Measurements from ENCODE around the gene PDE1A.
"Not testable (repeated sequence)": the region's sequence is repeated elsewhere in the genome, so short reads cannot be mapped to it uniquely, and the experiment has no call there.

PDE1A gene

DNA sequence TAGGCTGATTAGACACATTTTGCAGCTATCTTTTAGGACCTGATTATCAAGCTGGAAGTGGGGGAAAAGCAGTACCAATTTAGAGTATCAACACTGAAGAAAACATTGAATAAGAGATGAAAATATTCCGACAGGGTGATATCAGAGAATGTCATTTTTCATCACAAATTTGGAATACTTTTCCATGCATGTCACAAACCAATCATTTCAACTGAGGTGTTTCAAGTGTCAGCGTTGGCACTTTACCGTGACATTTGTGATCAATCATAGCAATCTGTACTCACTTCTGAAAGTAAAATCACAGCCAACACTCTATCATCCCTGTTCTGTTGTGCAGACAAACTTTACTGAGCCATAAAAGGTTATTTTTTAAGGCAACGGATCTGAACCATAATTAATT lies 75.4 kb downstream of the PDE1A start:
- no peak for DNase-seq

DNA sequence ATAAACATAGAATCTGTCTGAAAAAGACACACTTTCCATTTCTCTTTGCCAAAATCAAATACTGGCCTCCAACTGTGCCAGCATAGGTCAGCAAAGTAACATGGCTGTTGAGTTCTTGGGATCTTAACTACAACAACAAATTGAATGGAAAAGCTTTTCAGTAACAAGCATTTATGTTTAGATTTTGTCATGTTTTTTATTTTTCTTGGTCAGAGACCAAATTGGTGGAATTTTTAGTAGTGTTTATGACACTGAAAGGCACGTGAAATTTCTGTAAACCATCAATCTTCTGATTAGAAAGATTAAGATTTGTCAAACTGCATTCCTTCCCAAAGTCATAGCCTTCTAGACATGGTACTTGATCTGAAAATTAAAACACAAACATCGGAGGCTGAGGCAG lies 77.6 kb downstream of the PDE1A start:
- no peak for DNase-seq

DNA sequence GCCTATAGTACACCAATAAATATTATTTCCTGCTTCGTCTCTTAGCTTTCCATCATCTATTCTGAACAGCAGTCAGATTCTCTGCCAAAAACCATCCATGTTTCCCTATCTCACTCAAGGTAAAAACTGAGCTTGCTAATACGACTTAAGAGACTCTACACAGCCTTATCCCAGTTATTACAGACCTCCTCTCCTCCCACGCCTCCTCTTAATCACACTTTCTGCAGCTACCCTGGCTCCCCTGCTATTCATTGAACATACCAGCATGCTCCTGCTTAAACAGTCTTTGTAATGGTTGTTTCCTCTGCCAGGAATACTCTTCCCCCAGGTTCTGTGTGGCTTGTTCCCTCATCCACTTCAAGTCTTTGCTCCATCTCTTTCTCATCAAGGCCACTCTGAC lies 81.5 kb downstream of the PDE1A start:
- DNase-seq = no peak

DNA sequence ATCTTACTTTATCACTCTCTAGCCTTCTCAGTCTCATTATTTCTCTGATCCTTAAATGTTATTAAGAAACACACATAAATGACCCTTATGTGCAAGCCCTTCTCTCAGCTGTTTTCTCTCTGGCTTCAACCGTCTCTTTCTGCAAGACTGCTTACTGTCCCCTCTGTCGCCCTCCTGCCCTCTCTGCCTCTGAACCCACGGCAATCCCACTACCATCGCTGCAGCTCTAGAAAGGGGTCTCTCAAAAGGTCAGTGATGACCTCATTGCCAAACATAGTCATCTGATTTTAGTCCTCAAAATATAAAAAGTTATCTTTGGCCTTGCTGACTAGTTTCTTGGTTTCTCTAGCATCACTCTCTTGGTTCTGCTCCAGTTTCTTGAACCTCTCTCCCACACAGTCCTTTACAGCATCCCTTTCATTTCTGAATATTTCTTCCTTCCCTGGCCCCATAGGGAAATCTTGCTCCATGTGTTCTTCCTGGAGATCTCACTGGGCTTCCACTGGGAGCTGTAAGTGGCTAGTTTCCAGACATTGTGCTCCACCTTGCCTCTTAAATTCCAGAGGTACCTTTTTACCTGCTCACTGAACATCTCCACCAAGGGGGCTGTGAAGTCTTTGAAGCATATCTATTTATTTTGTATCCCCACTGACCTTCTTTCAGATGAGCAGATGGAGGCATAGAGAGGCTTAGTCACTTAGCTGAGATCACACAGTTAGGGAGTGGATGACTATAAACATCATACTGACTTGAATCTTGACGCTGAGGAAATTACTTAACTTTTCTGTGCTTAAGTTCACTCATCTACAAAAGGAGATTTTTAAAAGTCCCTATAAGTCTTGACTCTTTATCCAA lies 96.2 kb downstream of the PDE1A start:
- no peak for DNase-seq

DNA sequence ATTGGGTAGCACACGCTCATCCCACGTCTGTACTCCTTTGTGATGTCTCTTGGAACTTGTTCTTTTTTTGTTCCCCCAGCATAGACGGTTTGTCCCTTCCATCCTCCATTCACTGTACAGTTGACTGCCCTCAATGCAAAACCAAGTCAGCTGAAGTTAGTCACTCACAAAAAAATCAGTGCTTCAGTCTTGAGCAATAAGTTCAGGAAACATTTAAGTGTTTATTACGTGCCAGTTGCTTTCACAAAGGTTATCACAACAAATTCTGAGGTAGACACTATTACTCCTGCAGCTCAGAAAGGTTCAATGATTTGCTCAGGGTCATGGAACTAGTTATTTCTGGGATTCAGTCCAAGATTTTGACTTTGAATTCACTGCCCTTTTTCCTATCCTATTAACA lies 102.2 kb downstream of the PDE1A start:
- no peak for DNase-seq

DNA sequence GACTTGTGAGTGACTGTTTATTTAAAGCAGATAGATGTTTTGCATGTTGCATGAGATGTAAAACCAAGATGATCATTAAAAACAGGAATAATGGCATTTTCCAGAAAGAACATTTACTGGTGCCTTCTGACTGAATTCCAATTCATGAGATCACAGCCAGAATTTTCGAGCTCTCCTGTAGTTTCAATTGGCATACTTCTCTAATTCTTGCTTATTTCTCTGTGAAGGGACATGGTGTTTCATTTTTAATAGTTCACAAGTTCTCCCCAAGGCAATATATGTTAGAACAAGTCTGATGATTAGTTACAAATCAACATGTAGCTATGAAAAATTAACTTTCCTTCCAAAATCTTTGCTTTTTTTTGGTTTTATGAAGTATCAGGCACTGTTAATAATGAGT lies 105.7 kb downstream of the PDE1A start:
- DNase-seq = no peak

DNA sequence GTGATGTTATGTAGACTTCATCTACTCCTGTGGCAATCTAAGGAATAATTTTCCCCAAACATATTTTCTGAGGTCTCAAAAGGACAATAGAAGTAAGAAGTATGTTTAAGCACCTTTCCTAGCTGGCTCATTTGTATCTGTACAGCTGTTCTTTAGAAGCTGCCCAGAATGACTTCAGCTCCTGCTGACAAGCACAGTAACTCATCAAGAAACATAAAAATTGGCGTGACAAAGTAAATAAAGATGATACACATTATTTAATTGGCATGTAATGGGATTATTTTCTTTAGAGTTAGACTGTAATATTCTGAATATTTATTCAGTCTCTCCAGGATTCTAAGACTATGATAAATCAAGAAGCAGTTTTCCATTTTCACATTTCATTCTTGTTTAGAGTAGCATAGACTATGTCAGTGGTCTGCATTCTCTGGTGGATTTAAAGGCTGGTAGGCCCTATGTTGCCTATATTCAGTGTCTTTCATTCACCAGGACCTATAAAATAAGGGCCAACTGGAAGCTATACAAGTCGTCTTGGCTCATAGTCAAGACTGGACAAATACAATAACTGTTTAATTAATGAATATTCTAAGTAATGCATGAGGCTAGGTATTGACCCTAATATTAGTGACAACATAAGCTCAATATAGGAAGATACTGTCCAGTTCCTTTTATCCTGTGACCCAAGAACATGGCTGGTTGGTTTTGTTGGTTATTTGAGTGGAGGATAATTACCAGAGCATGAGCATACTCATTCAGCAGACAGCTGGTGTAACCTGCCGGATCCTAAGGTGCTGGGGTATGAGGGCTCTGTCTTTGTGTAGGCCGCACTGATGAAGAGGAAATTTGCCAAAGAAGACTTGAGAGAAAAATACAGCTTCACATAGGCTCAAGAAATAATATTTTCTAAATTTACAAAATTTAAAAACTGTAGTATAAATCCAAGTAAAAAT lies 107.0 kb downstream of the PDE1A start:
- no peak for DNase-seq

DNA sequence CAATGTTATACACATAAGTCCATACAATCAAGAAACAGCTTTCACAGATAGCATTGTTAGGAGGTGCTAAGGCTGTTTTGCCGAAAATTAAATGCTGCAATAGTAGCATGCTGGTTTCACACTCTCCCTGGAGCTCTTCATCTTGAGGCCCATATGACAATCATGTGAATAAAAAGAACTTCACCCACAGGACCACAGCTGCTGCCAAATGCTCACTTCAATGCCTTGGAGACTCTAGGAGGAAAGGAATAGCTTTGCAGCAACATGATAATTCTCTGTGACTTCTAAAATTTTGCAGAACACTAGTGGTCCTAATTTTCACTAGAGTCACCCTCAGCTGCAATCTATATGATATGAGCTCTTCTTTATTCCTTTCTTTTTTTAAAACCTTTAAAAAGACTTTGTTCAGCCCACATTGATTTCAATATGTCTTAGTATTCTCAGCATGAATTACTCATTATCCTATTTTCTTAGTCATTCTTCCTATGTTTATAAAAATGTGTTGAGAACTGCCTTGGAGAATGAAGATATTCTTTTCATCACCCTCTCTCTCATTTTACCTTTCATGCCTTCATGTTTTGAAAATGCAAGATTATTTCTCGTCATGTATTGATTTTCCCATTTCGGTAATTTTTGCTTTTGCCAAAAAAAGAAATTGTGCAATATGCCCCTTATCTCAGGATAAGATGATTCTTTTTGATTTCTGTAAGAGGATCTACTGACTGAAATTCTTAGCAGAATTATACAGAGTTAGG lies 108.2 kb downstream of the PDE1A start:
- DNase-seq = no peak

DNA sequence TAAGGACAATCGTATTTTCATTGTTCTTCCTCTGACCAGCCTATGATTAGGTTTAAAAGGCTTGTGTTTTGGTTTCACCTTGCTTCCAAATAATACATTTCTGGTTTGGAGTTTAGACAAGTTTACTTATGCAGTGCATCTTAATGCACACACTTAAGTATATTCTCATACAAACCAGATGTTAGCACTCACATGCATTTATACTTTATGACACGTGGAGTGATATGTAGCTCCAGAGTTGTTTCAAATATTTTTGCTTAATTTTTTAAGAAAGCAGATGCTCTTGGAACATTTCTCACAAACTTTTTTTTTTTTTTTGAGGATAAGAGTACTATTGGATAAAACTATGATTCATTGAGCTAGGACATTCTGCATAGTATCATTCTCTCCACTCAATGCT lies 109.9 kb downstream of the PDE1A start:
- no peak for DNase-seq

DNA sequence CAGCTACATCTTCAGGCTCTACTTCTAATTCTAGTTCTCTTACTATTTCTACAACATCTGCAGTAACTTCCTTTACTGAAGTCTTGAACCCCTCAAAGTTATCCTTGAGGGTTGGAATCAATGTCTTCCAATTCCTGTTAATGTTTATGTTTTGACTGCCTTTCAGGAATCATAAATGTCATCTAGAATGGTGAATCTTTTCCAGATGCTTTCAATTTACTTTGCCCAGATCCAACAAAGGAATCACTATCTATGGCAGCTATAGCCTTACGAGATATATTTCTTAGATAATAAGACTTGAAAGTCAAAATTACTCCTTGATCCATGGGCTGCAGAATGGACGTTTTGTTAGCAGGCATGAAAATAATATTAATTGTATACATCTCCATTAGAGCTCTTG lies 123.9 kb downstream of the PDE1A start:
- DNase-seq = no peak

DNA sequence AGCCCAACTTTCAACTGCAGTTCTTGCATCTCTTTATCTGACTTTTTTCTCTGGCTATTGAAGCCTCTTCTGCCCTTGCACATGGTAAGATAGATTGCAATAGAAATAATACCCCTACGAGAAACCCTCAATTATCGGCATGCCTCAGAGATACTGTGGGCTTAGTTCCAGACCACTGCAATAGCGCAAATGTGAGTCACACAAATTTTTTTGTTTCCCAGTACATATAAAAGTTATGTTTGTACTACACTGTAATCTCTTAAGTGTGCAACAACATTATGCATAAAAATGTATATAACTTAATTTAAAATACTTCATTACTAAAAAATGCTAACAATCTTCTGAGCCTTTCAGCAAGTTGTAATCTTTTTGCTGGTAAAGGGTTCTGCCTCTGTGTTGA lies 124.7 kb downstream of the PDE1A start:
- DNase-seq = no peak

DNA sequence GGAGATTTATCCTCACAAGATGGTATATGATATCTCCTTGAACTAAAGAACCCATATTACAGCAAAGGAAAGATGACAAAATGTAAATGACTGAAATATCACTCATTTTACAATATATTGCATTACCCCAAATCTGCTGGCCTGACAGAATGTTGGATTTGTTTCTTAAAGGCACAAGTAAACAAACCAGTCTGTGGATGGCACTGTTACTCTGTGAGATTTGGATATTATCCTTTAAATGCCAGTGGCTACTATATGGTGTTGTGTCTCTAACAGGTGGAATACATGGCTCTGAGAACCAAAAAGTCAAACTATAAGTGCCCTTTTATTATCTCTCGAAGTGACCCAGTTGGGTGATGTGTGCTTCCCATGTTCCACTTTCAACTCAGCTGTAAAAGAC lies 125.7 kb downstream of the PDE1A start:
- DNase-seq = no peak

DNA sequence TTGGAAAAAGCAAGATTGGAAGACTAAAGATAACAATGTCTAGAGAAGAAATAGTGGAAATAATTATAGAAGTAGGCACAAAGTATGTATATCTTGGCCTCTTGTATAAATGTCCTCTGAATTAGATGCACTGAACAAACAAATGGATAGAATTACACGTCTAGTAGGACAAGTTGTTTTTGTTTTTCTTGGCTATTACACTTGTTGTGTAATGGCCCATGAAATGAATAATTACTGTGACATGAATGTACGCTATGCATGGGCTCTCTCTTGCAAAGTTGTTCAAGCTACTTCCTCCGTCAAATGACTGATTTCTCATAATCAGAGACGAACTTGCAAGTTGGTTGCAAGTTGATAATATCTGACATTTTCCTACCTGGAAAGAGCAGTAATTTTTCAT lies 126.2 kb downstream of the PDE1A start:
- no peak for DNase-seq

DNA sequence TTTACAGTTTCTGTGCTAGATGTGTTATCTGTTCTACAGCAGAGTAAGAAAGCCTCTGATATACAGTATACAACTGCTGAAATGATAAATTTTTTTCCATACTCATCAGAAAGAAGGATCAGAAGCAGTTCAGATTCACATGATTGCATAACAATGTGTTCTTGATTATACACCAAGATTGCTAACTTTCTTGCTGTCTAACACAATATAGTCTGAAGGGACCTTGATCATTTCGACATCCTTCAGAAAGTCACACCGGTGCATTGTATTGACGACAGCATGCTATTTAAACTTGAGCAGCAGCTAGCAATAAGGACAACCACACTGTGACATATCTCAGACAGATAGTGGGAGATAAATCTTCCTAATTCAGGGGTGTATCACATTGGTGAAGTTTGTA lies 127.2 kb downstream of the PDE1A start:
- no peak for DNase-seq

DNA sequence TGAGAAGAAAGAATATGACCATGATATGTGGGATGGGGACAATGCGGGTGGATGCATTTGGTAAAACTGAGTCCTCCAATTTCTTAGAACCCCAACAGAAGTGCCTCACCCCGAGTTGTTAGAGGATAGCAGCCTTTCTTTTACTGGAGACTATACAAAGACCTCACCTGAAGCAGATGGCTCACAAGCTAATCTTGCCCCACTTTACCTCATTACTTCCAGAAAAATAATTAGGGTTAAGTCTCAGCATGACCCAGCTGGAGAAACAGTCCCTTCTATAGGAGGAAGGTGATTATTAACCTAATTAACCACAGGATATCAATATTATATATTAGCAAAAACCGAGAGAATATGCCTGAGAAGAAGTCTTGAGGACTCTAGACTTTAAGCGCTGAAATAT lies 128.4 kb downstream of the PDE1A start:
- DNase-seq = no peak

DNA sequence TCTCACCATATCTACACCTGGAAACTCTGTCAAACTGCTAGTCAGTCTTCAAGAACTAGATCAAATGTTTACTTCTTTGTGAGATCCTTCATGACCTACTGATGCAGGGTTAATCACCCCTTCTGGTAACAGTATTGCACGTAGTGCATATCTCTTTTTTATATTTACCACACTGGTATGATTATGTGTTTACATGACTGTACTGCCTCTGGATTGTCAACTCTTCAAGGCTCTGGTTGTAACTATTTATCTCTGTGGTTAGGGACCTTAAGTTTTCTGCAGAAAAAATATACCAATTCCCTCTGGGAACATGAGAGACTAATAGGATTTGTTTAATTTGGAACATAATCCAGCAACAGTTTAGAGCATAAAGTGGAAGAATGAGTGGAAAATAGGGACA lies 135.5 kb downstream of the PDE1A start:
- DNase-seq = no peak

DNA sequence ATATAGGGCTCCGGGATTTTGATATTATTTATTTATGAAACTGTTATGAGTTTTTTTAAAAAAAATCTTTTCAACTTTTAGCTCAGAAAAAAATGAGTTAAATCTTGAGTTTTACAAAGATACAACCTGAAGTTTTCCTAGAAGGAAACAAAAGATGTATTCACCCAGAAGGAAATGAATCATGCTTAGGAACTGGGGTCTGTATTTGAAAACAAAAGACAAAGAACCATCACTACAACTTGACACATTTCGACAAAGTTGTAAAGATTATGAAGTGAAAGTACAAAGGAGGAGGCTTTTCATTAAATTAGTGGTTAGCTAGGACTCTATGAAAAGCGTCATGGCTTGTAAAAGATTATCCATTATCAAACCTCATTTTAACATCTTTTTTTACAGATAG lies 143.3 kb downstream of the PDE1A start:
- no peak for DNase-seq

DNA sequence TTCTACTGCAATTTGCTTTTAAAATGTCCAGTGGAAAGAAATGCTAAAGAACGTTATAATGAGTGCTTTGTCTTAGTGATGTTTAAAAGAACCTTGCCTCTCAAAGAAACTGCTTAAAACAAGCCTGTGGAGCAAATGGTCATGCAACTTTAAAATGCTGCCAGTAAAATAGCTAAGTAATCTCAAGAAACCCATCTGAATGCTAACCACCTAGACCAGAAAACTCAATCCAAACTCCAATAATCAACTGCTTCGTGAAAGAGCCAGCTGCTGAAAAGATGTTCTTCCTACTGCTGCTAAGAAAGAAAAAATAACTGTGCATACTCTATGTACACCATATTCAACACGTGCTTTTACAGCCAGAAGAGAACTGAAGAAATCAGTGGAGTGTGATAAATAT lies 145.6 kb downstream of the PDE1A start:
- DNase-seq = no peak

DNA sequence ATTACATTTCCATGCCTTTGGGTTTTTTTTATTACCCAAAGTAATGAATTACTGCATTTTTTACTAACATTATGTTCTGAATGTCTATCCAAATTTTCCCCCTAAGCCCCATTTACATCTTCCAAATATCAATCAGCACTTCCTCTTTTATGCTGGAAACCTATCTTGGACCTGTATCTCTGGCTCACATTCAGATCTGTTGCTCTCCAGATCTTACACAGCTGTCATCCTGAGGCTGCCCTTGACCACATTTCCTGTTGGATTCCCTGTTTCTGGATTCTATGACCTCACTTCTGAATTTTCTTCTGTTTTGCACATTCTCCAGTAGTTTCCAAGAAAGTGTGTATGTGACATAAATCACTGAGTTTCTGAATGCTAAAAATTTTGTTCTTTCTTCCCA lies 146.7 kb downstream of the PDE1A start:
- no peak for DNase-seq

DNA sequence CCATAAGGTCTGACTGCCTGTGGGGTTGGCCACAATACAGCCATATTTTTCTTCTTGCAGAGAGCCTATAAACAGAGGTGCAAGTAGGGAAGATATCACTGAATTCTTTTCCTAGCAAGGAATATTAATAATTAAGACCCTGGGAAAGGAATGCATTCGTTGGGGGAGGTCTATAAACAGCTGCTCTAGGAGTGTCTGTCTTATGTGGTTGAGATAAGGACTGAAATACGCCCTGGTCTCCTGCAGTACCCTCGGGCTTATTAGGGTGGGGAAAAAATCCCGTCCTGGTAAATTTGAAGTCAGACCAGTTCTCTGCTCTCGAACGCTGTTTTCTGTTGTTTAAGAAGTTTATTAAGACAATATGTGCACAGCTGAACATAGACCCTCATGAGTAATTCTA lies 150.2 kb downstream of the PDE1A start:
- not testable (repeated sequence) for DNase-seq

DNA sequence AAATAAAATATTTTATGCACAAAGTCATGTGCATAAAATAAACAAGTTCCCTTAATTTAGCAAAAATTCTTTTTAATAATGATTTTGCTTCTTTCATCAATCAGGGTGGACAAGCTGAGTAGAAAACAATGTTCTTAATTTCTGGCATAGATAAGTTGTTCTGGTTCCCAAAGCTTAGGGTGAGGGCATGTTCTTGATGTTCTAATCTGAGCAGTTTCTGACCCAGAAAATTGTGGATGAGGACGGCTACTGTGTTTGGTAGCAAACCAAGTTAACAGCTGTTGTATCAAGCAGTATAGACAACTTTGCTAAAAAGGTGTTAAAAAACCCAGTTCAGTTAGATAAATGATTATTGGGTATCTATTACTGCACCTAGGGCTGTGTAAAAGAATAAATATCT lies 158.9 kb downstream of the PDE1A start:
- no peak for DNase-seq

DNA sequence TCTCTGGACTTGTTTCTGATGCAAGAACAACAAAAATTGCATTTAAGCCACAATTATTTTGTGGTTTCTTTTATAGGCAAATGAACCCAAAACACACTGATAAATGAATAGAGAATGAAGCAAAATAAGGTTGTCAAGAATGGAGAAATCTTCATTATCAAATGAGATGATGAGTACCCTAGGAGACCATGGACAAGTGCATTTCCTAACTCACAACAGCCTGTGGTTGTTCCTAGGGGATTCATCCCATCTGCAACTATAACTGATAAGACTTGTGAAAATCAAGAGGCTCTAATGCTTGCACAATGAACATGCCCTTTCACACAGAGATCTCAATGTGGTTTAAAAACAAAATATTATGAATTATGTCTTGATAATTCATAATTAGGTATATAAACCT lies 159.9 kb downstream of the PDE1A start:
- DNase-seq = no peak

DNA sequence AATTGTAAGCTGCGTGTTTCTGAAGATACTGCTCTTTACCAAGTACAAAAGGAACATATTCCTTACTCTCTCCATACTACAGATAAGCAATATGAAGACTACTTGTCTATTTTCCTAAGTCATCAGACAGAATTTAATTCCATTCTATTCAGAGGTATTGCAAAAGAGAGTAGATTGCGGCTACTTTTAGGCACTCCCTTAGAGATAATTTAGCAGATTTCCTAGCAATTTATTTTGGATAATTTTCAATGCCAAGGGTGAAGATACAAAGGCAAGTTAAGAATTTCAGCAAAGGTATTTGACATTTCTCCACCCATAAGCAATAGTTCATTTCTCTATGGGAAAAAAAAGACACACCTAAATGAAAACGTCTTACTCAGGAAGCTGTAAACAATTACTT lies 161.1 kb downstream of the PDE1A start:
- DNase-seq = no peak

Measured in NCI-H187 treated with DMSO at 0.1 percent for 48 hours (cell line).